HL-60 (cell line): Measurements from ENCODE around the gene STAC3.

ENCODE experiments used
- GABPA ChIP-seq: IDR thresholded peaks from 2 replicates; pipeline ENCODE4 v1.6.1; 2012; ENCODE audit warnings: low read depth
- POLR2AphosphoS5 ChIP-seq: IDR thresholded peaks from 2 replicates; pipeline ENCODE4 v1.6.1; 2012; ENCODE audit warnings: low read depth
- SPI1 ChIP-seq: IDR thresholded peaks from 2 replicates; pipeline ENCODE4 v1.6.1; 2012; ENCODE audit warnings: low read depth, mild to moderate bottlenecking, borderline replicate concordance
- TF ChIP-seq, protein P1 (sequence below): IDR thresholded peaks from one replicate; pipeline ENCODE4 v1.5.1; 2011; ENCODE audit warnings: low read length, control low read depth, inconsistent platforms; ENCODE audit not compliant: insufficient read depth
- TF ChIP-seq, protein P2 (sequence below): IDR thresholded peaks from 2 replicates; pipeline ENCODE4 v1.6.1; 2012; ENCODE audit warnings: low read depth; ENCODE audit not compliant: insufficient replicate concordance

DNA sequence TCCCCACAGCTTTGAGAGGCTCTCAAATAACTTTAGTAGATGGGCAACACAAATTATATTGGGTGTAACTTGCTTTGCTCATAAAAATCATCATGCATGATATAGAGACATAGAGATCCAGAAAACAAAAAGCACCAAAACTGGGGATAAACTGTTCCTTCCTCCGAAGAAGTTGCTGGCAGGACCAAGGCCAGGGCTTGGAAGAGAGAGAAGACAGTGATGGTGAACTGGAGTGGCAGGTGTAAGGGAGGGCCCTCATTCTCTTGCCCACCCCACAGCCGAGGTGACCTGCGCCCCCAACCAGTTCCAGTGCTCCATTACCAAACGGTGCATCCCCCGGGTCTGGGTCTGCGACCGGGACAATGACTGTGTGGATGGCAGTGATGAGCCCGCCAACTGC lies 49.8 kb downstream of the STAC3 start:
- TF ChIP-seq POLR2AphosphoS5 (no peak), SPI1 (no peak), GABPA (no peak)
- TF ChIP-seq, protein P1, sequence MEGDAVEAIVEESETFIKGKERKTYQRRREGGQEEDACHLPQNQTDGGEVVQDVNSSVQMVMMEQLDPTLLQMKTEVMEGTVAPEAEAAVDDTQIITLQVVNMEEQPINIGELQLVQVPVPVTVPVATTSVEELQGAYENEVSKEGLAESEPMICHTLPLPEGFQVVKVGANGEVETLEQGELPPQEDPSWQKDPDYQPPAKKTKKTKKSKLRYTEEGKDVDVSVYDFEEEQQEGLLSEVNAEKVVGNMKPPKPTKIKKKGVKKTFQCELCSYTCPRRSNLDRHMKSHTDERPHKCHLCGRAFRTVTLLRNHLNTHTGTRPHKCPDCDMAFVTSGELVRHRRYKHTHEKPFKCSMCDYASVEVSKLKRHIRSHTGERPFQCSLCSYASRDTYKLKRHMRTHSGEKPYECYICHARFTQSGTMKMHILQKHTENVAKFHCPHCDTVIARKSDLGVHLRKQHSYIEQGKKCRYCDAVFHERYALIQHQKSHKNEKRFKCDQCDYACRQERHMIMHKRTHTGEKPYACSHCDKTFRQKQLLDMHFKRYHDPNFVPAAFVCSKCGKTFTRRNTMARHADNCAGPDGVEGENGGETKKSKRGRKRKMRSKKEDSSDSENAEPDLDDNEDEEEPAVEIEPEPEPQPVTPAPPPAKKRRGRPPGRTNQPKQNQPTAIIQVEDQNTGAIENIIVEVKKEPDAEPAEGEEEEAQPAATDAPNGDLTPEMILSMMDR: no peak
- TF ChIP-seq, protein P2, sequence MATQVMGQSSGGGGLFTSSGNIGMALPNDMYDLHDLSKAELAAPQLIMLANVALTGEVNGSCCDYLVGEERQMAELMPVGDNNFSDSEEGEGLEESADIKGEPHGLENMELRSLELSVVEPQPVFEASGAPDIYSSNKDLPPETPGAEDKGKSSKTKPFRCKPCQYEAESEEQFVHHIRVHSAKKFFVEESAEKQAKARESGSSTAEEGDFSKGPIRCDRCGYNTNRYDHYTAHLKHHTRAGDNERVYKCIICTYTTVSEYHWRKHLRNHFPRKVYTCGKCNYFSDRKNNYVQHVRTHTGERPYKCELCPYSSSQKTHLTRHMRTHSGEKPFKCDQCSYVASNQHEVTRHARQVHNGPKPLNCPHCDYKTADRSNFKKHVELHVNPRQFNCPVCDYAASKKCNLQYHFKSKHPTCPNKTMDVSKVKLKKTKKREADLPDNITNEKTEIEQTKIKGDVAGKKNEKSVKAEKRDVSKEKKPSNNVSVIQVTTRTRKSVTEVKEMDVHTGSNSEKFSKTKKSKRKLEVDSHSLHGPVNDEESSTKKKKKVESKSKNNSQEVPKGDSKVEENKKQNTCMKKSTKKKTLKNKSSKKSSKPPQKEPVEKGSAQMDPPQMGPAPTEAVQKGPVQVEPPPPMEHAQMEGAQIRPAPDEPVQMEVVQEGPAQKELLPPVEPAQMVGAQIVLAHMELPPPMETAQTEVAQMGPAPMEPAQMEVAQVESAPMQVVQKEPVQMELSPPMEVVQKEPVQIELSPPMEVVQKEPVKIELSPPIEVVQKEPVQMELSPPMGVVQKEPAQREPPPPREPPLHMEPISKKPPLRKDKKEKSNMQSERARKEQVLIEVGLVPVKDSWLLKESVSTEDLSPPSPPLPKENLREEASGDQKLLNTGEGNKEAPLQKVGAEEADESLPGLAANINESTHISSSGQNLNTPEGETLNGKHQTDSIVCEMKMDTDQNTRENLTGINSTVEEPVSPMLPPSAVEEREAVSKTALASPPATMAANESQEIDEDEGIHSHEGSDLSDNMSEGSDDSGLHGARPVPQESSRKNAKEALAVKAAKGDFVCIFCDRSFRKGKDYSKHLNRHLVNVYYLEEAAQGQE: peak; percentile 27
